HG03064 (cell line): ENCODE results near the gene PIGC.

Experiments used
- ATAC-seq: cut with Tn5 transposase; IDR thresholded peaks from one replicate; pipeline ENCODE4 v1.9.1; 2021; ENCODE audit warnings: low read depth; ENCODE audit not compliant: unreplicated experiment

PIGC gene

GRCh38 chr1:172400722-172401105 is 43.2 kb downstream of the PIGC start:
- ATAC-seq, result no peak

GRCh38 chr1:172399756-172400721 is 43.8 kb downstream of the PIGC start:
- no peak for ATAC-seq

- no peak for ATAC-seq
Observed at GRCh38 chr1:172398970-172399755, 44.7 kb downstream of the PIGC start.

- ATAC-seq, result no peak
Observed at GRCh38 chr1:172398193-172398592, 45.7 kb downstream of the PIGC start.

- ATAC-seq, result no peak
Observed at GRCh38 chr1:172397633-172398032, 46.2 kb downstream of the PIGC start.

GRCh38 chr1:172397221-172397620 is 46.6 kb downstream of the PIGC start:
- no peak for ATAC-seq

GRCh38 chr1:172395576-172395975 is 48.3 kb downstream of the PIGC start:
- ATAC-seq, result no peak

GRCh38 chr1:172394811-172395210 is 49.1 kb downstream of the PIGC start:
- ATAC-seq, result no peak

- peak; percentile 70 for ATAC-seq
Observed at GRCh38 chr1:172394141-172394751, 49.6 kb downstream of the PIGC start.

GRCh38 chr1:172393354-172393753 is 50.5 kb downstream of the PIGC start:
- ATAC-seq, result no peak

- ATAC-seq, result no peak
Observed at GRCh38 chr1:172391976-172392375, 51.9 kb downstream of the PIGC start.
